Natural killer cell (primary cell): ENCODE data around the gene USP33. TPM values are rescaled to one million over a fixed set of nuclear protein-coding genes. Genes with fewer than 3 reads are reported as not detected.

Experiments
- ATAC-seq, 3 donors: fragments of 150-1000 bp in 2 of 3; fragments of 200-7000 bp in 1 of 3; cut with Tn5 transposase; 1 replicate in 1 of 3; 2 replicates in 2 of 3; pipeline ENCODE4 v1.10.0; 2021; ENCODE audit warnings: mild to moderate bottlenecking in 2 of 3, moderate library complexity in 2 of 3
- DNase-seq, 2 donors: peaks; one replicate each; pipeline versions ENCODE4 v3.0.0 to v3.0.0-alpha.2; 2013 to 2021; ENCODE audit warnings: mixed read lengths in 1 of 2
- H3K27ac ChIP-seq: one replicate; pipeline ENCODE4 v1.5.1; 2013; ENCODE audit warnings: mild to moderate bottlenecking, low read length
- H3K27me3 ChIP-seq: one replicate; pipeline ENCODE4 v1.6.1; 2013; ENCODE audit warnings: low read length; ENCODE audit not compliant: control insufficient read depth, insufficient read depth
- H3K36me3 ChIP-seq: one replicate; pipeline ENCODE4 v1.6.1; 2013; ENCODE audit warnings: low read length; ENCODE audit not compliant: control insufficient read depth, insufficient read depth
- H3K4me1 ChIP-seq: one replicate; pipeline ENCODE4 v1.6.1; 2013; ENCODE audit warnings: low read length; ENCODE audit not compliant: control insufficient read depth, insufficient read depth
- H3K4me3 ChIP-seq: one replicate; pipeline ENCODE4 v1.5.1; 2013; ENCODE audit warnings: low read length
- H3K9me3 ChIP-seq: one replicate; pipeline ENCODE4 v1.6.1; 2013; ENCODE audit warnings: low read length; ENCODE audit not compliant: control insufficient read depth, insufficient read depth
- H3K27ac Mint-ChIP-seq, 2 donors: one replicate each; pipeline ENCODE4 v1.8.0; 2022; ENCODE audit warnings: mild to moderate bottlenecking in 2 of 2, mixed read lengths in 2 of 2, moderate library complexity in 1 of 2
- H3K27me3 Mint-ChIP-seq, 2 donors: one replicate each; pipeline ENCODE4 v1.8.0; 2022; ENCODE audit warnings: low read depth in 2 of 2, mixed read lengths in 2 of 2
- H3K36me3 Mint-ChIP-seq: one replicate; pipeline ENCODE4 v1.8.0; 2022; ENCODE audit warnings: mixed read lengths
- H3K4me1 Mint-ChIP-seq, 2 donors: one replicate each; pipeline ENCODE4 v1.8.0; 2022; ENCODE audit warnings: mixed read lengths in 2 of 2
- H3K4me3 Mint-ChIP-seq: one replicate; pipeline ENCODE4 v1.8.0; 2022; ENCODE audit warnings: mild to moderate bottlenecking, moderate library complexity, mixed read lengths
- H3K9me3 Mint-ChIP-seq, 2 donors: one replicate each; pipeline ENCODE4 v1.8.0; 2022; ENCODE audit warnings: mixed read lengths in 2 of 2
- CTCF ChIP-seq: fragments of 200-600 bp; IDR thresholded peaks from one replicate; pipeline ENCODE4 v1.8.0; 2022; ENCODE audit warnings: antibody characterized with exemption
- WGBS: methylation state at CpG from one replicate; pipeline ENCODE4 v1.1.7; 2013; ENCODE audit warnings: missing lambda C conversion rate; ENCODE audit not compliant: insufficient coverage; 5-methylcytosine and 5-hydroxymethylcytosine counted together
- intact Hi-C: fragments of 100-400 bp; cut with micrococcal nuclease; formaldehyde crosslinking; loops from one replicate; pipeline ENCODE4 v1.14.2; 2022
- total RNA-seq, 4 donors: library from RNA; stranded (reverse); fragments of 120-200 nt in 1 of 4; gene quantifications; one replicate each; pipeline versions ENCODE4 v1.2.3 to v1.2.4, GENCODE V29; 2013 to 2022

Gene USP33
- total RNA-seq, 3 donors from 2014 or later (not counting 1 experiment from before 2014, with no cell fraction given), result 88.1 to 112 (median 101) TPM

- DNase-seq (no peak), ATAC-seq (no peak)
- 96% methylated on average over 4 of the region's 6 CpGs for WGBS
- H3K27me3 ChIP-seq, result no peaks in the 10 kb centered on the region
- H3K9me3 ChIP-seq, result no peaks in the 10 kb centered on the region
- no peaks in the 10 kb centered on the region for H3K4me1 ChIP-seq
- Mint-ChIP-seq H3K9me3 (no peaks in the 10 kb centered on the region), H3K27me3 (no peaks in the 10 kb centered on the region), H3K4me3 (no peak overlapping the region), H3K4me1 (peaks cover 27 to 28% of the 10 kb centered on the region in 2 donors), H3K36me3 (no peaks in the 10 kb centered on the region), H3K27ac (no peak overlapping the region)
- no peak overlapping the region for H3K27ac ChIP-seq
- intact Hi-C loops, result no loop called here
- no peak for TF ChIP-seq CTCF
- H3K36me3 ChIP-seq, result no peaks in the 10 kb centered on the region
- no peak overlapping the region for H3K4me3 ChIP-seq
Observed at GRCh38 chr1:77658271-77658670, 101.4 kb downstream of the USP33 start.

GRCh38 chr1:77655431-77655974, 104.1 kb downstream of the USP33 start:
- no peak for TF ChIP-seq CTCF
- H3K27me3 Mint-ChIP-seq, result no peaks in the 10 kb centered on the region
- H3K4me3 Mint-ChIP-seq, result no peak overlapping the region
- 61% methylated on average over 2 of the region's 2 CpGs for WGBS
- H3K4me1 ChIP-seq, result no peaks in the 10 kb centered on the region
- H3K4me1 Mint-ChIP-seq, result peaks cover 48 to 50% of the 10 kb centered on the region in 2 donors
- no peak for DNase-seq
- H3K27ac Mint-ChIP-seq, result peak overlapping the region; percentile 53 to 65
- intact Hi-C loops, result no loop called here
- no peak overlapping the region for H3K27ac ChIP-seq
- H3K9me3 Mint-ChIP-seq, result no peaks in the 10 kb centered on the region
- H3K36me3 Mint-ChIP-seq, result peaks cover 4% of the 10 kb centered on the region
- H3K36me3 ChIP-seq, result no peaks in the 10 kb centered on the region
- H3K9me3 ChIP-seq, result peaks cover 4% of the 10 kb centered on the region
- H3K4me3 ChIP-seq, result no peak overlapping the region
- no peak for ATAC-seq
- H3K27me3 ChIP-seq, result no peaks in the 10 kb centered on the region

- H3K9me3 ChIP-seq, result peaks cover 10% of the 10 kb centered on the region
- intact Hi-C loops, result no loop called here
- no peaks in the 10 kb centered on the region for H3K27me3 Mint-ChIP-seq
- H3K36me3 ChIP-seq, result peaks cover 2% of the 10 kb centered on the region
- peak overlapping the region; percentile 29 to 45 for H3K27ac Mint-ChIP-seq
- WGBS, result 98% methylated on average over 6 of the region's 6 CpGs
- no peaks in the 10 kb centered on the region for H3K27me3 ChIP-seq
- H3K27ac ChIP-seq, result no peak overlapping the region
- DNase-seq (no peak), ATAC-seq (no peak)
- peaks cover 13% of the 10 kb centered on the region for H3K36me3 Mint-ChIP-seq
- no peaks in the 10 kb centered on the region for H3K4me1 ChIP-seq
- no peak overlapping the region for H3K4me3 ChIP-seq
- peaks cover 50 to 58% of the 10 kb centered on the region in 2 donors for H3K4me1 Mint-ChIP-seq
- H3K4me3 Mint-ChIP-seq, result no peak overlapping the region
- TF ChIP-seq CTCF, result no peak
- peaks cover 0 to 5% of the 10 kb centered on the region in 2 donors for H3K9me3 Mint-ChIP-seq
Observed at GRCh38 chr1:77652970-77653516, 106.6 kb downstream of the USP33 start.

GRCh38 chr1:77652268-77652667, 107.4 kb downstream of the USP33 start:
- no peak for TF ChIP-seq CTCF

More at GRCh38 chr1:77652268-77652667, 107.4 kb downstream of the USP33 start:
- Mint-ChIP-seq H3K27ac (peak overlapping the region; percentile 15 to 45), H3K36me3 (peaks cover 13% of the 10 kb centered on the region), H3K4me3 (no peak overlapping the region), H3K4me1 (peaks cover 48 to 56% of the 10 kb centered on the region in 2 donors), H3K9me3 (peaks cover 0 to 5% of the 10 kb centered on the region in 2 donors), H3K27me3 (no peaks in the 10 kb centered on the region)
- Histone ChIP-seq H3K27me3 (no peaks in the 10 kb centered on the region), H3K9me3 (peaks cover 12% of the 10 kb centered on the region), H3K4me3 (no peak overlapping the region), H3K36me3 (peaks cover 2% of the 10 kb centered on the region), H3K4me1 (no peaks in the 10 kb centered on the region), H3K27ac (no peak overlapping the region)
- ATAC-seq (peak in 2 of 3 donors; percentile 40 to 57), DNase-seq (no peak)
- intact Hi-C loops, result no loop called here
